HG02678 (cell line): ENCODE results near the gene GPANK1.
A peak's percentile ranks its signal among the peaks of the same experiment; 100 is the strongest.
"Not testable (repeated sequence)": the region's sequence is repeated elsewhere in the genome, so short reads cannot be mapped to it uniquely, and the experiment has no call there.

Experiments used
- ATAC-seq: cut with Tn5 transposase; IDR thresholded peaks from one replicate; pipeline ENCODE4 v1.9.1; 2021; ENCODE audit warnings: mild to moderate bottlenecking, moderate library complexity; ENCODE audit not compliant: unreplicated experiment

The GPANK1 gene

DNA sequence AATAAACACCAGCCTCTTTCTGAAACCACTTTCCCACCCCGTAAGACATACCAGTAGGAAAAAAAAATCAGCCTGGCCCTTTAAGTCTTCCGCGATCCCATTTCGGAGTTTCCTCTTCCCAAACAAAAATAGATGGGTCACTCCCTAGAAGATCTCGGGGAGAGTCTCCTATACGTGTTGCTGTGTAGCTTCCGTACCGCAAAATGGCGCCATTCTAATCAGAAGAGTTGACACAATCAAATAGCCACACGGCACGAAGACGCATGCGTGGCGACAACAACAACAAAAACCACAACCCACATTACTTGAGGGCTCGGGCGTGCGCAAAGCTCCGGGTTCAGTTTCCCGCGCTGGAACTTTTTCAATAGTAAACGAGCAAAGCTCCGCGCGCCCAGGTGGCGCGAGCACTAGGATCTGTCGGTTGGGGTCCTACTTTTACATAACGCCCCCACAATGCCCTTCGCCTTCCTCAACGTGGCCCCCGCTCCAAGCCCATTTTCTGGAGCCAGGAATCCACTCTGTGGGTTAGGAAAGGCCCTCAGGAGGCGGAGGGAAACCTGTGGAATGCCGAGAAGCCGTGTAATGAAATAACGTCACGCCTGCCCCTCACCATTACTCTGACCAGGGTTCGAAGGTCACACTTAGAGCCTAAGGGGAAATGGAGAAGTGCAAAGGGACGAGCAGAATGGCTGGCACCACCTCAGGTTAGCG is at the start of gene GPANK1:
Gene GPANK1, minus strand, starts transcription at position 208 of the 711 bp plus-strand sequence. CDS start 519 bp downstream, outside the sequence.
- no peak for ATAC-seq

DNA sequence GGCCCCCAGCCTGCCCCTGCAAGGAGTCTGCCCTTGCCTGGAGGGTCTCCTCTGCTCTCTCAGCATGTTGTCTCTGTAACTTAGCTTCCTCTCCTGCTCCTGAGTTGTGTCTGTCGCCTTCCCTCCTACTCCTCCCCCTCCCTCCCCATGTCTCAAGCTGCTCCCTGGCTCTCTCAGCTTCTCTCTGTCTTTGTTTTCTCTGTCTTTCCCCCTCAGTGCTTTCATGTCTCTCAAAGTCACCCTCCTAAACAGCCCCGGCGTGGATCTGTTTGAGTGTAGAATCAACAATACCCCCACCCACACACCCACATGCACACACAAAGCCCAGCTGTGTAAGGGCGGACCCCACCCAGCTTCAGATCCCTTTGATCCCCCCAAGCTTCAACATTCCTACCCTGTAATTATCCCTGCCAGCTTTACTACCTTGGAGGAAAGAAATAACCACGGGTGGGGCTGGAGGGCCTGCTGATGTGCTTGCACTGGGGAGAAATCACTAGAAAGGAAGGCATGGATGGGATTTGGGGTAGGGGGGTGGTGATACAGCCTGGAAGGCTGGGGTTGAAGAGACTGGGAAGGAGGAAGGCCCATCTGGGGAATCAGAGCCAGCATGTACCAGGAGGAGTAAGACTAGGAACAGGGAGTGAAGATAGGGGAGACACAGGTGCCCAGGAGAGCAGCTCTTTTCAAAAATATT is 49.3 kb upstream of the GPANK1 start:
- no peak for ATAC-seq

DNA sequence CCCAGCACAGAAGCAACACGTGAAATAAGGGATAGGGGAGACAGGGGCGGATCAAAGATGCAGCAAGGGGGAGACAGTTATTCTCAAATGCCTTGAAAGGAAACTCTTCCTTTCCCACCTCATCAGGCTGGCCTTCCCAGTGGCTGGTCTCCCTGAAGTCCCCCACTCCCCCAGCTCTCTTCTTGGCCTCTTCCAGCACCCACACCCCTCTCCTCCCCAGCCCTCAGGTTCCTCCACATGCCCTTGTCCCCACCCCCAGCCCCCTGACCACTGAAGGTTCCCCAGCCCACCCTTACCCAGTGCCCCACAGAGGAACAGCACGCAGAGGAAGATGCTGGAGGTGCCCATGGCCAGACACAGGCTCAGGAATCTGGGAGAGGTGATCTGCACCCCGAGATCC is 48.7 kb upstream of the GPANK1 start:
- no peak for ATAC-seq

DNA sequence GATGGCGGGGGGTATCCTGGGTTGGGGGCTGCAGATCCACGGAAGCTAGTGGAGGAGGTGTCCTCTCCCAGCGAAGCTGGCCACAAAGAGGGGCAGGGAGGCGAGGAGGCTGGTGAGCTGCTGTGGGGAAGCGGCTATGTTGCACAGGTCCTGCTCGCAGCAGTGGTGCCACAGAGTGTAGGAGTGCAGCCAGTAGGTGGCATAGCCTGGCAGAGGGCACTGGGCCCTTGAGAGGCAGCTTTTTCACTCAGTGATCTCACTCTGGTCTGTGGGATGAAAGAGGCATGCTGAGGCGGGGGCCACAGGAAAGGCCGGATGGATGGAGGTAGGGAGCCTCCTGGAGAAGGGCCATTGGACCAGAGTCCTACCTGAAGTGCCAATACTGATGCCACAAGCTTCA is 47.5 kb upstream of the GPANK1 start:
- no peak for ATAC-seq

DNA sequence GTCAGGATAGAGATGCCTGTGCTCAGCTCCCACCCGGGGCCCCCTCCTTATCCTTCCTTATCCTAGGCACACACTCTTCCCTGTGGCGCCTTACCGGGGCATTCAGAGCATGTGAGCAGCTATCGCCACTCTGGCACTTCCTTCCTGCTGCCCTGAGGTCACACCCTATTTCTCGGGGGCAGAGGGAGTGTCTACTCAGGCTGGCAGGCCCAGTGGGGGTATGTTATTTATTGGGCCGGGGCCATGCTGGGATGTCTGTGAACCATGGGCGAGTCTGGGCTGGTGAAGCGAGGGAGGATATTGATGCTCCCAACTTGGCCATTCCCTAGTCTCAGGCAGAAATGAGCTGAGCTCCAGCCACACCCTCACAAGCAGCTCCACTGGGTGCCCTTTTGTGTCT is 46.4 kb upstream of the GPANK1 start:
- ATAC-seq = no peak

DNA sequence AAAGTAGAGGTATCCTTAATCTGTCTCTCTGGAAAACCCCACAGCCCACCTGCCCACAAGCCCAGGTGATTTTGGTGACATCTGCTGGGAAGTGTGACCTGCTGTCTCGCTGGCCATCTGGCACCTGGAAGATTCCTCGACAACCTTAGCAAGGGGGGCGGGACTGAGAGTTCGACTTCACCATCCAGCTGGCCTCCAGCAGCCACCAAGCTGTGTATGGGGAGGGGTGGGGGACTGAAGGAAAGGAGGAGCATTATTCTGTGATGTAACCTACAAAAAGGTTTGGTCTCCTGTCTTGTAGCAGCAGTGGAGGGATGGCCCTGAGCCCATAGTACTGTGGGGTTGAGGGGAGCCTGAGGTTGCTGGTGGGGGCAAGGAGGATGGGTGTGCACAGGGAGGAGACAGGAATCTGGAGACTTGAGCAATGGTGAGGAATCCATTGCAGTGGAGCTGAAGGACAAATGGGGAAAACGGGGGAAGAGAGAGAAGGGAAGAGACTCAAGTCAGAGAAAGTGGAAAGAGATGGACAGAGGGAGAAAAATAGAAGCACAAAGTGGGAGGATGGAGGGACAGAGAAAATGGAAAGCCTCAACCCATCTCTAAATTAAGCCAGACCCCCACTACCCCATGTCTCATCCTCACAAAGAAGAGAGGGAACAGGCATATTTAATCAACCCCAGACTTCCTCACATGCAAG is 45.9 kb upstream of the GPANK1 start:
- ATAC-seq = no peak

DNA sequence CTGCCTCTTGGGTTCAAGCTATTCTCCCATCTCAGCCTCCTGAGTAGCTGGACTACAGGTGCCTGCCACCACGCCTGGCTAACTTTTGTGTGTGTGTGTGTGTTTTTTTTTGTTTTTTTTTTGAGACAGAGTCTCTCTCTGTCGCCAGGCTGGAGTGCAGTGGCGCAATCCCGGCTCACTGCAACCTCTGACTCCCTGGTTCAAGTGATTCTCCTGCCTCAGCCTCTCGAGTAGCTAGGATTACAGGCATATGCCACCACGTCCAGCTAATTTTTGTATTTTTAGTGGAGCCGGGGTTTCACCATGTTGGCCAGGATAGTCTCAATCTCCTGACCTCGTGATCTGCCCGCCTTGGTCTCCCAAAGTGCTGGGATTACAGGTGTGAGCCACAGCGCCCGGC is 44.4 kb upstream of the GPANK1 start:
- ATAC-seq = not testable (repeated sequence)

DNA sequence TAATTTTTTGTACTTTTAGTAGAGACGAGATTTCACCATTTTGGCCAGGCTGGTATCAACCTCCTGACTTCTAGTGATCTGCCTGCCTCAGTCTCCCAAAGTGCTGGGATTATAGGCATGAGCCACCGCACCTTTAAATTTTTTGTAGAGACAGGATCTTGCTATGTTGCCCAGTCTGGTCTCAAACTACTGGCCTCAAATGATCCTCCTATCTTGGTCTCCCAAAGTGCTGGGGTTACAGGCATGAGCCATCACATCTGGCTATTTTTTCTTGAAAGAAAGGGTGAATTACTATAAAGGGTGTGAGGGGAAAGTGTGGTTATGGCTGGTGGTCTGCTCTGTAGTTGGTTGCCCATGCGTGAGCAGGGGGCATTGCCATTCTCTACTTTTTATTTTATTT is 43.4 kb upstream of the GPANK1 start:
- no peak for ATAC-seq

DNA sequence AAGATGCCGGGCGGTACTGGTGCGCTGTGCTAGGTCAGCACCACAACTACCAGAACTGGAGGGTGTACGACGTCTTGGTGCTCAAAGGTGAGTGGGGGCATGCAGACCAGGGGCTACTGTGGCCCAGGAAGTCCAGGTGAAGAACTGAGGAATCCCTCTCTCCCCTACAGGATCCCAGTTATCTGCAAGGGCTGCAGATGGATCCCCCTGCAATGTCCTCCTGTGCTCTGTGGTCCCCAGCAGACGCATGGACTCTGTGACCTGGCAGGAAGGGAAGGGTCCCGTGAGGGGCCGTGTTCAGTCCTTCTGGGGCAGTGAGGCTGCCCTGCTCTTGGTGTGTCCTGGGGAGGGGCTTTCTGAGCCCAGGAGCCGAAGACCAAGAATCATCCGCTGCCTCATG is 42.9 kb upstream of the GPANK1 start:
- no peak for ATAC-seq

DNA sequence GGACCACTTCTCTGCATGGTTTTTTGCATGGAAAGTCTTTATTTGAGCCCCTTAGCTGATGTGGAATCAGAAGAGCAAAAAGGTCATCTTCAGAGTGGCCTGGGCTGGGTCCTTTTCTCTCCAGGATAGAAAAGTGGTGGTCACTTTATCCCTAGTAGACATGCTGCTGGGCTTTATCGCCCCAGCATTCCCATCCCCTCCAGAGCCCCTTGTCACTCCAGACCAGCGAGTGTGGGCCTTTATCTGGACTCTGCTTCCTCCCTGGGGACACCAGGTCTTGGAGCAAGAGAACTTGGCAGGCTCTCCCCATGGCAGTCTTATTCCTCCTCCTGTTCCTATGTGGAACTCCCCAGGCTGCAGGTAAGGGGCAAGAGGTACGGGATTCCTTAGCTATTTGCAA is 41.8 kb upstream of the GPANK1 start, which contains the start of gene LY6G6F:
Gene LY6G6F, plus strand, starts transcription at position 268 of the 400 bp plus-strand sequence. Its CDS starts 41 bp downstream, at position 309.
- no peak for ATAC-seq

DNA sequence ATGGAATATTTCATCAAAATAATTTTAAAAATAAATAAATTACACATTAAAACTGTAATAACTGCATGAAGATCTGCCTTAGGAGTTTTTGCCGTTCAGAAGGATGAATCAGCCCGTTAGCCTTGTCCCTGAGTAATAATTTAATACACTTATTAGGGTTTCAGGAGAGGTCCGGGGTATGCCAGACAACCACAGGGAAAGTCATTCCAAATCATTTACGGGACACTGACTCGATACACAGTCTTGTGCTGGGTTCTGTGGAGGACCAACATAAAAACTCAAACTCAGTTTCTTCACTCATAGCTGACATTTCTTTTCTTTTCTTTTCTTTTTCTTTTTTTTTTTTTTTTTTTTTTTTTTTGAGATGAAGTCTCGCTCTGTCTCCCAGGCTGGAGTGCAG is 41.1 kb upstream of the GPANK1 start:
- no peak for ATAC-seq

DNA sequence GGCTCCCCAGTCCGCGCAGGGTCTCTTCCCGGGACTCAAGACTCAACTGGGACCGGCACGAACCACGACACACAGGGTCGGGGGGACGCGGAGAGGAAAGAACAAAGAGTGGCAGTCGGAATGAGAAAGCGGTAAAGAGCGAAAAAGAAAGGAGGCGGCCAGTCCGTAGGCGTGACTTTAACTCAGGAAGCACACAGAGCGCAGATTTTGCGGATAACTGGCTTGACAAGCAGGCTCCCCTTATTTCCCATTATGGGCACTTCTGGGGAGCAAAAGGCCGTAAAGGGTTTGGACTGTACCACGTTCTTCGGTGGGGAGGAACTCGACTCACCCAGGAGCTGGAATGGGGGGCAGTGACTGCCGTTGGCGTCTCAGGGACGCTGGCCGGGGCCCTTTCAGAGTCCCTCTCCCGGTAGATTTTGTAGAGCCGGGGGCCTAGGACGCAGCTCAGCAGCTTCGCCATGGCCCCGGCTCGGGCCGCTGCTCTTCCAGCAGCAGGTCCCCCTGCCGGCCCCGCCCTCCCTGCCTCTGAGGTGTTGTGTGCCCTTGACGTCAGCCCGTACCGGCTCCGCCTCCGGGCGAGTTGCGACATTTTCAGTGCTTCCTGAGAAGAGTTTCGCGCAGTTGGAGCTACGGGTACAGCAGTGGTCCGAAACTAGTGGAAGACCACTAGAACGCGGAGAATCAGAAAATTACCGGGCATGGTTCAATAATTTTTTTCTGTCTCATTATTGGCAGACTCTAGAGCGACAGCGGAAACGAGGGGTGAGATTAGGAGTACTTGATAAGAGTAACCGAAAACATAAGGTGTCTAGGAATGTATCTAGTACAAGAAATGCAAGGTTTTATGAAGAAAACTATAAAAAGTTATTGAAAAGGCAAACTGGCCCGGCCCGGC is 38.3 kb upstream of the GPANK1 start, which contains the start of gene ABHD16A:
Gene ABHD16A, minus strand, starts transcription at position 506 of the 898 bp plus-strand sequence. Its CDS starts 43 bp downstream, at position 463.
- ATAC-seq = peak; percentile 88

DNA sequence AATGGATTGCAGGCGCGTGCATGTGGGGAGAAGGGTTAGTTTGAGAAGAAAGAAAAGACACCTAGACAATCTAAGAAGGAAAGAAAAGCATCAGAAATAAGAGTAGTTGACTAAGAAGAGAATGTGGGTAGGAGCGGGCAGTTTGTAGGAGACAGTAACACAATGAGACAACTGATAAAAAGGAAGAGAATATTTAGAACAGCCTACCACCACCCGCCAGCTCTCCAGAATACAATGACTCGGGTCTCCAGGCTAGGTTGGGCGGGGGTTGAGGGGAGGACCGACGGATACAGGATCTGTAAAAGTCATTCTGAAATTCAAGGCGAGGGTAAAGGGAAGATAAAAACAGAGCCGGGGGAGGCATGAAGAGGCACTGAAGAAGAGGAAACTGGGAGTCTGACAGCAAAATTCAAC is 37.6 kb upstream of the GPANK1 start:
- no peak for ATAC-seq

DNA sequence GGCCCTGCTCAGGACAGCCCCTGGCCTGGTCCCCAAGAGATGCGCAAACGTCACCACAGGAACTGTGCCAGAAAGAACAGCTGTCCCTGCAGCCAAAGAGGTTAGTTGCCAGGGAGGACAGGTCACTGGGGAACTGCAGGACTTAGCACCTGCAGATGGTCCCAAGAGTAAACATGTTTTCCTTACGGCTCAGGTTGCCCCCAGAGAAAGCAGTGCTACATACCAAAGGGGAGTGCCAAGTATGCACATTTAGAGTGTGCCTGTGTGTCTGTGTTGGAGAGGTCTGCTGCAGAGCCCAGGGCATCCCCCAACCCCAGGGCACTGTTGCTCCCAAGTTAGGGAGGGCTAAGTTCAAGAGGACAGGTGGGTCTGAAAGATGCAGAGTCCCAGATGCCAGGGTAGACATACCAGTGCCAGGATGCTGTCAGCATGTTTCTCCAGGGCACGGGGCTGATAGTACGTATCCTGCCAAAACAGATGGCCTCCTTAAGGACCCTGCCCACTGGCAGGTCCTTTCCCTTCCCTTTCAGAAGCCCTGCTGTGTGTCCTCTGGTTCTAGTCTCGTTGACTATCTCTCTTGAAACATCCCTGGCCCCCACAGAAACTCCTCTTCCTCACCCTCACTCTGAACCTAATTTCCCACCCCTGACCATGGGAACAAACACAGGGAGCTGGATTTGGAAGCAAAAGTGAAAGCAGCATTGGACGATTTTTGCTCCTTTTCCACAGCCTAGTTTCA is 37.0 kb upstream of the GPANK1 start:
- no peak for ATAC-seq

DNA sequence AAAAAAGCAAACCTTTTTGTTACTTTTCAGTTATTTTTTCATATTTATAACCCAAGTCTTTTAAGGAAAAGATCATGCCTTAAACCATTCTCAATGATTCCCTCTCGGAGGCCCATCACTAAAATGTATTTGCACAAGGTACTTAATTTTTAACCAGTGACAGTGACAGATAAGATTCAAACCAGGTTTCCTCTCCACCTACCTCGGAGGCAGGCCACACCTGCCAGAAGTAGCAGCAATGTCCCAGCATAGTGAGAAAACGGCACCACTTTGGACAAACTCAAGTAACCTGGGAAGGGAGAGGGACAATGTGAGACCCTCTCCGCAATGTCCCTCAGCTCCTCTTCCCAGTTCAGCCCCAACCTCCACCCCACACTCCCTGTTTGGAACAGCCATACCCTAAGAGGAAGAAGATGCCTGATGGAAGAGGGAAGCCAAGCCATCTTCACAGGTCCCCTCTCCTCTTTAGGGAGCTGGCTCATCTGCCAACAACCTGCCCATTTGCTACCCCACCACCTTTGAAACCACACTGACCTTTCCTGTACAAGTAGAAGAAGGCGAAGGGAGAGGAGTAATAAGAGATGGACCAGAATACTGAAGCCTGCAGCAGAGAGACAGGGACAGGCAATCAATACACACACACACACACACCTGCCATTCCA is 36.1 kb upstream of the GPANK1 start:
- no peak for ATAC-seq

DNA sequence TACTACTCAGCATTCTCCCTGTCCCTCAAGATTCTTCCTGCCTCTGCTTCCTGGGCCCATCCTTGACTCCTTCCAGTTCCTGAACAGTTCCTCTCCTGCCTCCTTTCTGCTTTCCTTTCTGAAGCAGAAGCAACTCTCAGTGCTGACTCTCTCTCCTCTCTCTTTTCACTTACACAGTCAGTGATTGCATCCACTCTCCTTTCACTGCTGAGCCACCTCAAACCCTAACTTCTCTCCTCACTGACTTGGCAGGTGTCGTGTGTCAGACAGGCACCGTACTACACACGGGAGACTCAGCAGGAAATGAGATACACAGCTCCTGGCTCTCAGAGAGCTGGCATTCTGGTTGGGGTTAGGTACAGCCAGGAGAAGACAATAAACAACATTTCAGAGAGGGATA is 32.8 kb upstream of the GPANK1 start:
- no peak for ATAC-seq

DNA sequence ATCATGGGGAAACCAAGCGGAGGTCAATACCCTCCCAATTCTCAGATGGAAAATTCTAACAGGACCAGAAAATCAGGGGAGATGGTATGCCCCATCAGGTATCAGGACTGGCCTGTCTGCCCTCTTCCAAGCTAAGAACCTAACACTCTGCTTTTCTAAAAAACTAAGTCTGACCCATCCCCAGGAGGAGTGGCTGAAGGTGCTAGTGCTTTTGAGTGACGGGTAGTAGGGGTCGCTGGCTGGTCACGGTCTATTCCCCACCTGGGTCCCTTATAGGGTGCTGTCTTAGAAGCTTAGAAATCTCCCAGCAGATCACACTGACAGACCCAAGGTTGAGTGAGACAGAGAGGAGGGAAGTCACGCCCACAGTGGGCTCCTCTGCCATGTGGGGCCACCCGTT is 28.7 kb upstream of the GPANK1 start:
- ATAC-seq = no peak

DNA sequence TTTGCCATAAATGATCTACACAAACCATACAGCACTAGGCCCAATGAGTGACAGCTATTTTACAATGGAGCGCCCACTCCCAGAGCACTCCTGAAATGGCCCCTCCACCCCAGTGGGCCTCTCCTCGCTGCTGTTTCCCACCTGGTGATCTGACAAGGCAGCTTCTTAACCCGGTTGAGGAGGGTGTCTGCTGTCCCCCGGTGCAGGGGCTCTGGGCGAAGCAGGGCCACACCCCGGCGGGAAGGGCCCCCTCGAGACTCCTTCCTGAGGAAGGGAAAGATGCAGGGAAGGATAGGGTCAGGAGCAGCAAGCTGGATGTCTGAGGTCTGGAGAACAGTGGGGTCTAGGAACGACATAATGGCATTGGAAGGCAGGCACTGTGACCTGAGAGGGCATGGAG is 28.1 kb upstream of the GPANK1 start:
- no peak for ATAC-seq

DNA sequence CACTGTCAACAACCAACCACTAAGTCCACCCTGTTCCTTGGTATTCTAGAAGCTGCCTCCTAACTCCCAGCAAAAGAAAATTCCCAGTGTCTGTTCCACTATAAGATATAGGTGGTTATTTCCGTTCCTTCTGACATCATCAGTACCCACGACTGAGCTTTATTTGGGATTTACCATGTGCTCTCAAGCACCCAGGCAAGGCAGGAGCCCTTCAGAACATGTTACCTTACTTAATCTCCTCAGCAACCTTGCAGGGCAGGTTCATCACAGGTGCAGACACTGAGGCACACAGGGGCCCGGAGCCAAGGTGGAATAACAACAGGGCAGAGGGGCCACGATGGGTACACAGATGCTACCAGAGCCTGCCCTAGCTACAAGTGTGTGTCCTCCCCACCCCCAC is 27.6 kb upstream of the GPANK1 start:
- no peak for ATAC-seq
